ENCODE results near the gene OXCT1. TPM values are rescaled to one million over a fixed set of nuclear protein-coding genes. Genes with fewer than 3 reads are reported as not detected.
"Not testable (repeated sequence)": the region's sequence is repeated elsewhere in the genome, so short reads cannot be mapped to it uniquely, and the experiment has no call there.

The OXCT1 gene
- total RNA-seq, 1 donor, result 39.4 TPM

GRCh38 chr5:41852293-41852692 lies 17.9 kb downstream of the OXCT1 start:
- Histone ChIP-seq H4K20me1 (ENCODE audit: insufficient read depth, low read length) (no peaks in the 10 kb centered on the region), H3K36me3 (ENCODE audit: insufficient read depth, low read length) (peaks cover 33% of the 10 kb centered on the region), H3K79me2 (ENCODE audit: insufficient read depth, low read length) (no peaks in the 10 kb centered on the region), H3K4me3 (ENCODE audit: insufficient read depth, low read length) (no peak overlapping the region), H3K27ac (ENCODE audit: low read depth, low read length) (no peak overlapping the region), H3K4me2 (ENCODE audit: insufficient read depth, low read length) (no peak overlapping the region), H3K9me3 (ENCODE audit: low read depth, low read length) (no peaks in the 10 kb centered on the region), H3K27me3 (ENCODE audit: insufficient read depth, low read length) (no peaks in the 10 kb centered on the region), H2AFZ (ENCODE audit: low read length) (no peak overlapping the region), H3K4me1 (ENCODE audit: insufficient read depth, low read length) (no peaks in the 10 kb centered on the region)
- no peak for DNase-seq (ENCODE audit: insufficient read length, low spot score, missing footprints)
- TF ChIP-seq CTCF (IDR thresholded peaks at IDR 0.05; ENCODE audit: extremely low read depth, low read depth, low read length), result no peak

GRCh38 chr5:41851116-41851515 lies 19.1 kb downstream of the OXCT1 start:
- peaks cover 33% of the 10 kb centered on the region for H3K36me3 ChIP-seq (ENCODE audit: insufficient read depth, low read length)
- TF ChIP-seq CTCF (IDR thresholded peaks at IDR 0.05; ENCODE audit: extremely low read depth, low read depth, low read length), result no peak
- no peaks in the 10 kb centered on the region for H4K20me1 ChIP-seq (ENCODE audit: insufficient read depth, low read length)
- no peaks in the 10 kb centered on the region for H3K79me2 ChIP-seq (ENCODE audit: insufficient read depth, low read length)
- no peak overlapping the region for H3K4me2 ChIP-seq (ENCODE audit: insufficient read depth, low read length)
- H3K9me3 ChIP-seq (ENCODE audit: low read depth, low read length), result no peaks in the 10 kb centered on the region
- H3K27me3 ChIP-seq (ENCODE audit: insufficient read depth, low read length), result no peaks in the 10 kb centered on the region
- H3K27ac ChIP-seq (ENCODE audit: low read depth, low read length), result no peak overlapping the region
- H2AFZ ChIP-seq (ENCODE audit: low read length), result no peak overlapping the region
- no peak overlapping the region for H3K4me3 ChIP-seq (ENCODE audit: insufficient read depth, low read length)
- DNase-seq (ENCODE audit: insufficient read length, low spot score, missing footprints), result no peak
- no peaks in the 10 kb centered on the region for H3K4me1 ChIP-seq (ENCODE audit: insufficient read depth, low read length)

- H2AFZ ChIP-seq (ENCODE audit: low read length), result no peak overlapping the region
- no peaks in the 10 kb centered on the region for H3K79me2 ChIP-seq (ENCODE audit: insufficient read depth, low read length)
- no peak overlapping the region for H3K4me2 ChIP-seq (ENCODE audit: insufficient read depth, low read length)
- H3K27ac ChIP-seq (ENCODE audit: low read depth, low read length), result no peak overlapping the region
- no peaks in the 10 kb centered on the region for H3K9me3 ChIP-seq (ENCODE audit: low read depth, low read length)
- H3K36me3 ChIP-seq (ENCODE audit: insufficient read depth, low read length), result peaks cover 34% of the 10 kb centered on the region
- H3K4me1 ChIP-seq (ENCODE audit: insufficient read depth, low read length), result no peaks in the 10 kb centered on the region
- H3K4me3 ChIP-seq (ENCODE audit: insufficient read depth, low read length), result no peak overlapping the region
- no peaks in the 10 kb centered on the region for H3K27me3 ChIP-seq (ENCODE audit: insufficient read depth, low read length)
- no peak for DNase-seq (ENCODE audit: insufficient read length, low spot score, missing footprints)
- no peak for TF ChIP-seq CTCF (IDR thresholded peaks at IDR 0.05; ENCODE audit: extremely low read depth, low read depth, low read length)
- H4K20me1 ChIP-seq (ENCODE audit: insufficient read depth, low read length), result no peaks in the 10 kb centered on the region
These were observed 21.2 kb downstream of the OXCT1 start for GRCh38 chr5:41848983-41849382.

GRCh38 chr5:41845751-41846150 lies 24.5 kb downstream of the OXCT1 start:
- H3K79me2 ChIP-seq (ENCODE audit: insufficient read depth, low read length); H3K27me3 ChIP-seq (ENCODE audit: insufficient read depth, low read length); DNase-seq (ENCODE audit: insufficient read length, low spot score, missing footprints); H3K4me1 ChIP-seq (ENCODE audit: insufficient read depth, low read length); H3K4me3 ChIP-seq (ENCODE audit: insufficient read depth, low read length); H3K9me3 ChIP-seq (ENCODE audit: low read depth, low read length); H2AFZ ChIP-seq (ENCODE audit: low read length); H3K4me2 ChIP-seq (ENCODE audit: insufficient read depth, low read length); H3K27ac ChIP-seq (ENCODE audit: low read depth, low read length); H4K20me1 ChIP-seq (ENCODE audit: insufficient read depth, low read length): not testable (repeated sequence)
- H3K36me3 ChIP-seq (ENCODE audit: insufficient read depth, low read length), result peaks cover 17% of the 10 kb centered on the region

All from osteoblast (primary cell).